Glomerular visceral epithelial cell (primary cell): ENCODE results near the gene CTSW.

Experiments
- DNase-seq: peaks from one replicate; pipeline ENCODE4 v3.0.0-alpha.2; 2016; ENCODE audit errors: extremely low spot score

Gene CTSW

DNA sequence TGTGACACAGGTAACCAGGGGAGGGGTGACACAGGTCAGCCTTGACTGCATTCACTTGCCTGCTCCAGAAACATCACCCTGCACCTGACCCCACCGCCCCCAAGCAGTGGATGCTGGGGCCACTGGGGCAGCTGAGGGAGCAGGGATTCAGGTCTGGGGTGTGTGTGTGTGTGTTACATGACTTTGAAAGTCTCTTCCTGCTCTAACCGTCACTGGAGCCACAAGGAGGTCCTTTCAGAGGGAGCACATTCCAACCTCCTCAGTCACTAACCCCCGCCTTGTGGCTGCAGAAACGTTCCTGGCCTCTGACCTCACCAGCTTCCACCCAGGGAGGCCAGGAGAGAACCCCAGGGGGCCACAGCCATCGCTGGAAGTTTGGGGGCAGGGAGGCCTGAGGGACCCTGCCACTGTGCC, 23.4 kb downstream of the CTSW start:
- DNase-seq: peak; percentile 93

DNA sequence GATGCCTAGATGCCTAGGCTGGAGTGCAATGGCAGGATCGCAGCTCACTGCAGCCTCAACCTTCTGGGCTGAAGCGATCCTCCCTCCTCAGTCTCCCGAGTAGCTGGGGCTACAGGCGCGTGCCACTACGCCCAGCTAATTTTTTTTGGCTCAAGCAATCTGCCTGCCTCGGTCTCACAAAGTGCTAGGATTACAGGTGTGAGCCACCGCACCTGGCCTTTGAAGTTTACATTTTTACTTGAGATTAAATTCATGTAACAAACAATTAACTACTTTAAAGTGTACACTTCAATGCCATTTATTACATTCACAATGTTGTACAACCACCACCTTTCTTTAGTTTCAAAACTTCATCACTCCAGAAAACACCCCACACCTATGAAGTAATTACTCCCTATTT, 24.1 kb downstream of the CTSW start:
- DNase-seq: no peak

DNA sequence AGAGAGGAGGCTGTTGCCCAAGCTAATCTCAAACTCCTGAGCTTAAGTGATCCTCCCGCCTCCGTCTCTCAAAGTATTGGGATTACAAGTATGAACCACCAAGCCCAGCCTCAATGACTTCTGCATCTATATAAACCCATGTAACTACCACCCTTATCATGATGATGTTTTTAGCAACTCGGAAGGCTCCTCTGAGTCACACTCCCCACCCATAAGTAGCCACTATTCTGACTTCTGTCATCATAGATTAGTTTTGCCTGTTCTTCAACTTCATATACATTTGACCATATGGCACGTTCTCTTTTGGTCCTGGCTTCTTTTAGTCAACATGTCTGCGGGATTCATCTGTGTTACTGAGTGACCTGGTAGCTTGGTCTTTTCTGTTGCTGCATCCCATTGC, 27.0 kb downstream of the CTSW start:
- DNase-seq: no peak

DNA sequence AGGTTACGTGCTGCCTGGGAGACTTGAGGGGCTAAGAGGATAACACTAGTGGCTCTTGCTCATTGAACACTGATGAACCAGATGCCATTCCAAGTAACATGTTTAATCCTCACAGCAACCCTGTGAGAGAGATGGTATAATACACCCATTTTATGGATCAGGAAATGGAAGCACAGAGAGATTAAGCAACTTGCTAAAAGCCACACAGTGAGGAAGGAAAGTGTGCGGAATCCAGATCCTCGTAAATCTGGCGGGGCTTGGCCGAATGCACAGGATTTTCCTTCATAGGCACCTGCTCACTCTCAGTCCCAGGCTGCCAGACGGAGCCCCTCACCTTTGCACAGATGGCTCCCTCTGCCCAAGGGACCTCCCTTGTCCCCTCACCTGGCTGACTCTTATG, 28.2 kb downstream of the CTSW start:
- no peak for DNase-seq

DNA sequence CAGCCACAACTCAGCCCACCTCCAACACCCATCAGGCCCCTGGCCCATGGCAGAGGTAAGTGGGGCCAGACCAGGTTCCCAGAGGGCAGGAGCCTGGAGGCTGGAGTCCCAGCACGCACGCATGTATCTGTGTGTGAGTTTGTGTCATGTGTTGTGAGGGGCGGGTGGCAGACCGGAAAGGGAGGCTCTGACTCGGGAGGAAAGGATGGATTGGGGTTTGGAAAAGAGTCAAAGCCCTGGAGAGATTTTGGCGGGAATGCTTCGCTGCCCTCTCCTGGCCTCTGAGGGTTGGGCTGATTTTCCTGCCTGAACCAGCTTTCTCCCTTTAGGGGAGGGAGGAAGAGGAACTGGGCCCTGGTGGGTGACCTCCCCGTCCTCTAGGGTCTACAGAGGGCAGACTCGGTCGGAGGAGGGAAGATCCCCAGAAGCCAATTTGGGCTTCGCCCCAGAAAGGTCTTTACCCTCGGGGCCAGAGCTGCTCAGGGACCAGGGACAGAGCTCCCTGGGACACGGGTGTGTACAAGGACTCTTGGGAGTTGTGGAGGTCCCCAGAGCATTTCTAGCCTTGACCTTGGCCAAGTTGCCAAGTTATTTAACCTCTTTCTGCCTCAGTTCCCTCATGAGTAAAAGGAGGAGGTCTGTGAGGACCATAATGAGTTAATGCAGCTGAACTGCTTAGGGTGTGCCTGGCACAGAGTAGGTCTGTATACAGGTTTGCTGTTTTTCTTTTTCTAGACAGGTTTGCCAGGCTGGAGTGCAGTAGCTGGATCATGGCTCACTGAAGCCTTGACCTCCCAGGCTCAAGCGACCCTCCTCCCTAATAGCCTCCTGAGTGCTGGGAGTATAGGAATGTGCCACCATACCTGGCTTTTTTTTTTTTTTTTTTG, 32.3 kb downstream of the CTSW start:
- DNase-seq: peak; percentile 93

DNA sequence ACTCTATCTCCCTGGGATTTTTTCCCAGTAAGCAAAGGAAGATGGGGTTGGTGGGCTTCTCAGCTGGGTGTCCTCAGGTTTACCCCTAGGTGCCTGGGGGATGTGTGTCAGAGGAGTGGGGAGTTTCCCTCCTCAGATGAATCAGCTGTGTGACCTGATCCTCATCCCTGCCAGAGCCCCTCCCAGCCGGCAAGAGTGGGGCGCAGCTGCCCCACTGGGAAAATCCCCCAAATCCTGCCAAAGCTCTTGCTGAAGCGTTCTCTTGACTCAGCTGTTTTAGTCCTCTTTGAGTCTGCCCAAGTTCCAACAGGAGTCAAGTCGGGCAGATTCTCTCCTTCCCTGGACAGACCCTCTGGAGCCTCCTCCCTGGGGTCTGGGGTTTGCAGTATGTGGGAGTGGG, 33.2 kb downstream of the CTSW start:
- DNase-seq: peak; percentile 79

DNA sequence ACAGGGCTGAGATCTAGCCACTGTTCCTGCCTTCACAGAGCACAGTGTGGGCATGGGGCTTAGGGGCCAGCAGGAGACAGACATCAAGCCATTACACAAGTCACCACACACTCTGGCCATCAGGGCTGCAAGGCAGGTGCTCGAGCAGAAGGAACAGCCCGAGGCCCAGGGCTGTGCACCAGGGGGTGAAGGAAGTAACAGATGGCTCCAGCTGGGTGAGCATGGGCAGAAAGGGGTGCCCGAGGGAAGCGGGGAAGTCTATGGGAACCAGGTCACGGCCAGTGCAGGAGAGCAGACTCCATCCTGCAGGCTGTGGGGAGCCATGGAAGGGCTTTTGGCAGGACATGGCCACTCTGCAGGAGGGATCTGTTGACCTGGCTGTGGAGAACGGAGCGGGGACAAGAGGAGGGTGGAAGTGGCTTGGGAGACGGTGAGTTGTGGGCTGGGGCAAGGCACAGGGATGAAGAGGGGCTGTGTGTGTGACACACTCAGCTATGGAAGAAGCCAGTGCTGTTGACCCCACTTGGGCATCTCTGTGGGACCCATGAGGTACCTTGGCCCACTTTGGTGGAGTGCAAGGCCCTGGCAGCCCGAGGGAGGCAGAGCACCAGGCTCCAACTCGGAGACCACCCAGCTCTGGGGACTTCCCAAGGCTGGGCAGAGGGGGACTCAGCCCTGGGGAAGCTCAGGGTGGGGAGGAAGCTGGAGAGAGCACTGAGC, 35.6 kb downstream of the CTSW start:
- DNase-seq: peak; percentile 75

DNA sequence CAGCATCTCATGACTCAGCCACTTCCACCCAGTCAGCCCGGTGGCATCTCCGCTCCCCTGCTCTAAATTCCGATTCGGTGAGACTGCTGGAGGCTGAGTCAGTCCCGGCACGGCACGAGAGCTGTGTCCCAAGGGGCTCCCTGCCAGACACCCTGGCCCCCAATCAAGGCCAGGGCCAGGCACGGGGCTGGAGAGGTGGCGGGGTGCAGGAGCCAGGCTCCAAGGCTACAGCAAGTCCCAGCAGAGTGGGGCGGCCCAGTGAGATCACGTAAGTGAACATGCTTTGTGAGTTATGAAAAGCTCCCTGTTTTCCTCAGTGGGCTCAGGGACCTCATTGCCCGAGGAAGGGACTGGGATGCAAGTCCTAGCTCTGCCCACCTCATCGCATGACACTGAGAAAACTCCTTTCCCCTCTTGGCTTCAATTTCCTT, 36.2 kb downstream of the CTSW start:
- peak; percentile 97 for DNase-seq

DNA sequence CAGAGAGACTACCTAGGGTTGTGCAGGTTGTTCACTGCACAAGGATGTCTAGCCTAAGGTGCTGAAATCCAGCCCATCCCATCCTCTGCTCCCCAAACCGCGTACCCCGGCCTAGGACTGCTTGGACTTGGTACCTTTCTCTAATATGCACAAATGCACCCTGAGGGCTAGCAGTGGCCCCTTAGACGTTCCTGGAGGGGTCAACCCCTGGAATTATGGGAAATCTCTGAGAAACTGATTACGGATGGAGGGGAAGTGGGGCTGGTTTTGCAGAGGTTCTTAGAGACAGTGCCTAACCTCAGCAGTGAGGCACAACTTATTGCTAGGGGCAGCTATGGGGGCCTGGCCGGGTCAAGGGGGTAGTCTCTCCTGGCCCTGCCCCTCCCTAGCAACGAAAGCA, 36.8 kb downstream of the CTSW start:
- no peak for DNase-seq

DNA sequence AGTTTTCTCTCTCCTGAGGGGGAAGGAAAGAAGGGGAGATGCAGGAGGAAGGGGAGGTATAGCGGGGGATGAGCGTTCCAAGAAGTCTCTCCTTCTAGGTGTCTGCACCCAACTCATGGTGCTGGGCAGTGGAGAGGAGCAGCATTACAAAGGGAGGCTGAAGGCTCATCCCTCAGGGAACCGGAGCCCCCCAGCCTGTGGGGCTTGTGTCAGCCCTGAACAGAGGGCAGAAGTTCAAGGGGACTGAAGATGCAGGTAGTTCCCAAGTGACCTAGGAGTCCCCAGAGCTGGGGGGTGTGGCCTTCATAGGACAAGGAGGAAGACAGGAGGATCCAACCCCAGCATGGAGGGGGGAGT, 37.4 kb downstream of the CTSW start:
- DNase-seq: no peak

DNA sequence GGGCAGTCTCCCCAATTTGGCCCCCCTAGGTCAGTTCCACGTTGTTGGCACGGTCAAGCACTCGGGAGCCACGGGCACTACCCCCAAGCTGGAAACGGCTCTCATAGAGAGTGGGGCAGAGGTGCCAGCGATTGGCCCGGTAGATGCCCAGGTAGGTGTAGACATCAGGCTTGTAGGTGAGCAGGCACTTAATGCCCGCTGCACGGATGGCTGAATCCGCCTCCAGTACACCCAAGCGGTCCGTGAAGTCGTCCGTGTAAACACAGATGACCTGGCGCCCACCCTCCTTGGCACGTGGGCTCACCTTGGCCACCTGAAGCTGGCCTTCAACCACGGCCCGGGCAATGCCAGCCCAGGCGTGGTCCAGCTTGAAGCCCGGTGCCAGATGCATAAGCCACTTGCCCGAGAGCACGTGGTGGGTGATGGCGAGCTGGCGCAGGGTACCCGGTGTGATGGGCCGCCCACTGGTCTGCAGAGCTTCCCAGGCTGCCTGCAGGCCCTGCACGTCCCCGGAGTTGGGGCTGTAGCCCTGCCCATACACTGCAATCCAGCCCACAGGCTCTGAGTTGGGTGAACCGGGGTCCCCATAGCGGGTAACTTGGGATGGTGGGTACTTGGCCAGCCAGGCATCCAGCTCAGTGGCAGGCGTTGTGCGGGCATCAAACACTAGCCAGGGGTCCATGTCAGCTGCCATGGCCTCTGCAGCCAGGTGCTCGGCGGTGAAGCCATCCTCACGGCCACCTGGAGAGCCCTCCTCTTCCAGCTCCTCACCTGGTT, 38.0 kb downstream of the CTSW start:
- DNase-seq: no peak

DNA sequence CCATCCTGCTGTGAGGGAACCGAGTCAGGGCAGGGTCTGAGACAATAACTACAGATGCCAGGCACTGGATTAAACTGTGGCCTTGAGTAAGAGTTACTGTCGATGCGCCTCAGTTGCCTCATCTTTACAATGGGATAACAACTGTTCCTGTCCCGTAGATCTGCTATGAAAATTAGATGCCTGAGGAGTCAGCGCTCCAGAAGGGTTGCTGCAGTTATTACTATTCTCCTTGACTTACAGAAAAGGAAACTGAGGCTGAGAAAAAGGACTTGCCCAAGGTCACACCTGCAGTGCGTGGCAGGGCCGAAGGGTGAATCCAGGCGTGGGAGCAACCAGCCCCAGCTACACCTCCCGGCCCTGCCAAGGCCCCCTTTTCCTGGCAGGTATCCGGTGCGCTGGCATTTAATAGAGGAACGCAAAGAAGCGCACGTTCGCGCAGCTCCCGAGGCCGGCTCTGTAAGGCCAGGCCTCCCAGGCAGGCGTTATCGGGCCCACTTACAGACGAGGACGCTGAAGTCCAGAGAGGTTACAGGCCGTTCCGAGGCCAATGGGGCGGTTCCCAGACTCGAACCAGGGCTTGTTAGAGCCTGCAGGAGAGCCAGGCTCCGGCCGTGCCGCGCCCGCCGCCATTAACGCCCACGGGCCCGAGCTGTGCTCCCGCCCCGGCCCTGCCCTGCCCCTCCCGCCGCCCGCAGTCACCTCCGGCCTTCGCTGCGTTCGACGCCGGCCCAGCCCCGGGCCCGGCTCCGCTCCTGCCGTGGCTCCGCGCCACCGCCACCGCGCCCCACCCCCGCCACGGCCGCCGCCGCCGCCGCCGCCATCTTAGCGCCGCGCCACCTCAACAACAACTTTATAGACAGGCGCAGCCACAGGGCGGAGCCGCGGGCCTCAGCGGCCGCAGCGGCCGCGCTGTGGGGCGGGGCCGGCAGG, 38.8 kb downstream of the CTSW start, which contains the start of gene C11orf68:
Gene C11orf68 (minus strand): TSS at position 852 of the 930 bp plus-strand sequence. CDS start 31 bp downstream, at position 821.
- peak; percentile 40 for DNase-seq

DNA sequence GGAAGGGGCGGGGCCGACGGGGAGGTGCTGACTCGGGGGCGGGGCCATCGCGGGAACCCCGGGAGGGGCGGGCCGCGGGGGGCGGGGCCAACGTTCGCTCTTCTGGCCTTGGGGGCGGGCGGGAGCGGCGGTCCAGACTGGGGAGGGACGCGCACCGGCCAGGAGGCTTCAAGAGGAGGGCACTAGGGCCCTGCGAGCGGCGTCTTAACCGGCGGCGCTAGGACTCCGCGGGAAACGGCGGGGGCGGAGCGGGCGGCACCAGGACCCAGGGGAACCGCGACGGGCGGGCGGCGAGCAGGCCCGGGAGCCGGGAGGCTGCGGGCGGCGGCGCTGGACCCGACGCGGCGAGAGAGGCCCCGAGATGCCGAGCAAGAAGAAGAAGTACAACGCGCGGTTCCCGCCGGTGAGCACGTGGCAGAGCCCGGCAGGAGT, 39.5 kb downstream of the CTSW start, which contains the start of gene DRAP1:
Gene DRAP1 (plus strand): TSS at position 286 of the 432 bp plus-strand sequence. CDS start 76 bp downstream, at position 362.
- DNase-seq: peak; percentile 99

DNA sequence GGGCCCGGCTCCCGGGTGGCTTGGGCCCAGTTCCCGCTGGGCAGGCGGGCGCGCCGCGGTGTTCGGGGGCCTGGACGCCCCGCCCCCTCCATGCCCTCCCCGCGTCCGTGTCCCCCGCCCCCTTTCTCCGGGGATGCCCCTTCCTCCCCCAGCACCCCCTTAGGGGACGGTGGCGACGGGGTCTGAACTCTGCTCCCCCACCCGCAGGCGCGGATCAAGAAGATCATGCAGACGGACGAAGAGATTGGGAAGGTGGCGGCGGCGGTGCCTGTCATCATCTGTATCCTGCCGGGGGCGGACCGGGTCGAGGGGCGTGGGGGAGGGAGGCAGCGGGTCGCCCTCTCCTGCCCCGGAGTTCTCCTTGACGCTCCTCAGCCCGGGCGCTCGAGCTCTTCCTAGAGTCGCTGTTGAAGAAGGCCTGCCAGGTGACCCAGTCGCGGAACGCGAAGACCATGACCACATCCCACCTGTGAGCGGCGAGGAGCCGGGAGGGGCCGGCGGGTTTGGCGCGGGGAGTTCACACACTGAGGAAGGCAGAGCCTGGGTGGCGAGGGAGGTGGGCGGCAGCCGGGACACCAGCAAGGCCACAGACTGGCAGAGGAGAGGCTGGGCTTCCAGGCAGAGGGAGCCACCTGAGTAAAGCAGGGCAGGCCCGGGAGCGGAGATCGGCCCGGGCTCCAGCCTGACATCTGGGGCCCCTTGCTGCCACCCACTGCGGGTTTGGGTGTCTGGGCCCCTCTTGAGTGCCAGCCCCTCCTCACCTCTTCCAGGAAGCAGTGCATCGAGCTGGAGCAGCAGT, 40.1 kb downstream of the CTSW start:
- peak; percentile 43 for DNase-seq

DNA sequence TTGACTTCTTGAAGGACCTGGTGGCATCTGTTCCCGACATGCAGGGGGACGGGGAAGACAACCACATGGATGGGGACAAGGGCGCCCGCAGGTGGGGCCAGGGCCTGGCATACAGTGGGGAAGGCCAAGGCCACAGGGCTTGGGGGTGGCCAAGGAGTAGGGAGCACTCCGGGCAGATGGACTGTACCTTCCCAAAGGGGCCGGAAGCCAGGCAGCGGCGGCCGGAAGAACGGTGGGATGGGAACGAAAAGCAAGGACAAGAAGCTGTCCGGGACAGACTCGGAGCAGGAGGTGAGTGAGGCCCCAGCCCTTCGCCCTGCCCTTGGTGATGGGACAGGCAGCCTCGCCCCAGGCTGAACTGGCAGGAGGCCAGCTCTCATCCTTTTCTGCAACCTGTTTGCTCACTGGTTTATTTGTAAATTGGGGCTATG, 40.8 kb downstream of the CTSW start:
- DNase-seq: no peak

DNA sequence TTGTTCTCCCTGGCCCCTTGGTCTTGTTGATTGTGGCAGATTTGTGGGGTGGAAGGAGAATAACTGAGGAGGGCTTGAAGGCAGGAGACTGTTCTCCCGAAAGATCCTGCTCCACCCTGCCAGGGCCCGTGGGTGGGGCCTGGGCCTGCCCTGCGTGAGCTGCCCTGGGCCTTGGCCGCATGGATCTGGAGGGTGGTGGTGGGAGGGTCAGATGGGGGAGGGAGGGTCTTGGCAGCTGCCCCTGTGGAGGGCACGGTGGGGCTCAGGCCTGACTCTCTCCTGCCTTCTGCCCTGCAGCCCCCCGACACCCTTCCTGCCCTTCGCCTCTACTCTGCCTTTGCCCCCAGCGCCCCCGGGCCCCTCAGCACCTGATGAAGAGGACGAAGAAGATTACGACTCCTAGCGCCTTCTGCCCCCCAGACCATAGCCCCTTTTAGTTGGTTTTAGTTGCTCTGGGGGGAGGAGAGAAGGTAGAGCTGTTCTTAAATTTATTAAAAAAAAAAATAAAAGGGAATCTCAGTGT, 41.5 kb downstream of the CTSW start:
- DNase-seq: no peak

DNA sequence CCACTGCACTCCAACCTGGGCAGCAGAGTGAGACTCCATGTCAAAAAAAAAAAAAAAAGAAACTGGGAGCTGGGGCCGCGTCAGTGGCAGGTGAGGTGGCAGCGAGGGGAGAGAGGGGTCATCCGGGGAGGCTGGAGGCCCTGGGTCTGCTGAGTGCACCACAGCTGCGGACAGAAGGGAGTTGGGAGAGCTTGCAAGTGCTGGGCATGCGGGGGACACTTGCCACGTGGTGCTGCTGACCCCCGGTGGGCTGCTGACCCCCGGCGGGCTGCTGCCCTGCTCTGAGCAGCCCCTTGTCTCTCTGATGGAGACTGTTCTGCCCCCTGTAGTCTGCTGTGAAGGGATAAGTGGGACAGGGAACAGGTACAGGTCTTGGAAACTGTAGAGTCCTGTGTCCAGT, 42.2 kb downstream of the CTSW start:
- DNase-seq: no peak

DNA sequence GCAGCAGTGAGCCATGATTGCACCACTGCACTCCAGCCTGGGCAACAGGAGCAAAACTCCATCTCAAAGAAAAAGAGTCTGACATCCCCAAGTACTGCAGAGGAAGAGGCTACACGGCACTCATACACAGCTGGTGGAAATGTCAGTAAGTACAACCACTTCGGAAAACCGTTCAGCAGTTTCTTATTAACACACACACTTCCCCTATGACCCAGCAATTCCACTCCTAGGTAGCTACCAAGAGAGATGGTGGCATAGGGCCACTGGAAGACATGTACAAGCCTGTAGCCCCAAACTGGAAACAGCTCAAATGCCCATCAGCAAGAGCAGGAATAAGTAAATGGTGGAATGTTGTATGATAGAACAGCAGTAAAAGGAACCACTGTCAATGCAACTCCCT, 42.9 kb downstream of the CTSW start:
- DNase-seq: no peak

DNA sequence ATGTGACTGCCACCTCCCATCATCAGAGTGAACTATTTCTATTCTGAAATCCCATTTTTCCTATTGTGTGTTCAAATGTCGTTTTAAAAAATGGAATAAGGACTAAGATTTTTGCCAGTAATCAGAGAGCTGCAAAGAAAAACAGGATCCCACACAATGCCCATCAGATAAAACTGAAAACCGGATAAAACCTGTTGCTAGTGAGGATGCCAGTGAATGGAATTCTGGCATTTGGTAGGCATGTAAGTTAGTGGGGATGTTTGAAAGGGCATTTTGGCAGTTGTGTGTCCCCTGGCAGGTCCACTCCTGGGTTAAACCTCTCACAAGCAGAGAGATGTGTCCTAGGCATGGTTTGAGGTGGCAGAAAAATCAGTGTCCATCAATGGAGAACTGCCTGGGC, 45.8 kb downstream of the CTSW start:
- no peak for DNase-seq

DNA sequence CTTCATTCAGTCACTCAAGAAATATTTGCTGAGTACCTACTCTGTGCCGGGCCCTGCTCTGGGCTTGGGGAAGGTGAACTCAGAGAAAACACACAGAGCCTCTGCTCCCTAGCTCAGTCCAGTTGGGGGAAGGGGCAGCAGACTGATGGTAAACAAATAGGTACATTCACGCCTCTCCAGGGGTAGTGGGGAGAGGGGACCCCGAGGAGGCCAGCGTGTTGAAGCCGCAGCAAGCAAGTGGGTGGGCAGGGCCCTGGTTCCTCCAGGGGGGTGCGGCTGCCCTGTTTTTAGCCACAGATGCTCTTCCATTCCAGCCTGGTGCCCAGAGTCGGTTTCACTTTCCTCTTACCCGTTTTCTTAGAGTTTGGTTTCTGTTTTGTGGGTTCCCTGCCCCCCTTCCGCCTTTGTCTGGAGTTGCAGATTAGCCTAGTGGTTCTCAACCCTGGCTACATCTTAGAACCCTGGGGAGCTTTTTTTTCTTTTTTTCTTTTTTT, 48.3 kb downstream of the CTSW start:
- DNase-seq: no peak
